SU-DHL-6 (cell line): Measurements from ENCODE around the gene NANS.
A peak's percentile ranks its signal among the peaks of the same experiment; 100 is the strongest.

ENCODE experiments used
- H2AFZ ChIP-seq: fragments of 200-600 bp; sonication (generic); 2 replicates; pipeline ENCODE4 v1.6.1; 2014; ENCODE audit warnings: low read depth, mild to moderate bottlenecking, moderate library complexity, mixed read lengths, antibody characterized with exemption, low read length; ENCODE audit not compliant: severe bottlenecking
- H3F3A ChIP-seq: fragments of 200-600 bp; shearing (Covaris generic); 2 replicates; pipeline ENCODE4 v1.6.0; 2016; ENCODE audit warnings: antibody characterized with exemption, mild to moderate bottlenecking; ENCODE audit not compliant: insufficient read depth
- H3K27ac ChIP-seq: fragments of 200-600 bp; sonication (generic); 2 replicates; pipeline ENCODE4 v1.5.1; 2016; ENCODE audit warnings: low read depth, mild to moderate bottlenecking, low read length, moderate library complexity, mixed read lengths
- H3K27me3 ChIP-seq: fragments of 200-600 bp; sonication (generic), shearing (Covaris generic); 2 replicates; pipeline ENCODE4 v1.6.0; 2014; ENCODE audit warnings: mild to moderate bottlenecking, low read length
- H3K36me3 ChIP-seq: fragments of 200-600 bp; sonication (generic); 2 replicates; pipeline ENCODE4 v1.6.1; 2014; ENCODE audit warnings: mild to moderate bottlenecking, low read length, mixed read lengths
- H3K4me2 ChIP-seq: fragments of 300-600, 200-600 bp; shearing (Covaris generic), sonication (generic); 2 replicates; pipeline ENCODE4 v1.6.0; 2014; ENCODE audit warnings: low read length, low read depth, mild to moderate bottlenecking; ENCODE audit not compliant: poor library complexity, severe bottlenecking
- H3K4me3 ChIP-seq: fragments of 200-600 bp; sonication (generic); 2 replicates; pipeline ENCODE4 v1.5.1; 2014; ENCODE audit warnings: antibody characterized with exemption, low read length, mild to moderate bottlenecking, mixed read lengths; ENCODE audit not compliant: insufficient read depth, poor library complexity, severe bottlenecking
- H3K79me2 ChIP-seq: fragments of 200-600 bp; sonication (generic); 2 replicates; pipeline ENCODE4 v1.6.1; 2014; ENCODE audit warnings: mild to moderate bottlenecking, low read length, moderate library complexity; ENCODE audit not compliant: insufficient read depth
- H3K9ac ChIP-seq: fragments of 200-600 bp; sonication (generic); 2 replicates; pipeline ENCODE4 v1.7.0; 2014; ENCODE audit warnings: mild to moderate bottlenecking, low read length
- H3K9me2 ChIP-seq: fragments of 200-600 bp; sonication (generic); replicated peaks from 2 replicates; pipeline ENCODE4 v1.6.1; 2014; ENCODE audit warnings: low read length; ENCODE audit not compliant: insufficient read depth
- H3K9me3 ChIP-seq: fragments of 200-600 bp; sonication (generic); 2 replicates; pipeline ENCODE4 v1.6.1; 2014; ENCODE audit warnings: low read length, mixed read lengths; ENCODE audit not compliant: insufficient read depth
- H4K20me1 ChIP-seq: fragments of 200-600 bp; sonication (generic); 2 replicates; pipeline ENCODE4 v1.6.1; 2014; ENCODE audit warnings: low read depth, mild to moderate bottlenecking, antibody characterized with exemption, low read length, moderate library complexity, mixed read lengths
- EZH2phosphoT487 ChIP-seq: fragments of 200-600 bp; sonication (generic), shearing (Covaris generic); conservative IDR thresholded peaks from 2 replicates; pipeline ENCODE4 v1.6.1; 2018; ENCODE audit warnings: mild to moderate bottlenecking, antibody characterized with exemption, low read length, moderate library complexity, mixed read lengths
- TF ChIP-seq, protein P1 (sequence below): fragments of 200-600 bp; sonication (generic); IDR thresholded peaks from one replicate; pipeline ENCODE4 v1.5.1; 2017; ENCODE audit warnings: antibody characterized with exemption, mild to moderate bottlenecking, low read length, moderate library complexity; ENCODE audit not compliant: insufficient read depth, poor library complexity, severe bottlenecking

The NANS gene

GRCh38 chr9:98046180-98046543 lies 10.4 kb upstream of the NANS start:
- Histone ChIP-seq H3K9ac (peak overlapping the region; percentile 69), H3F3A (0 out of 2 replicates have a peak, but pooled peaks cover 11% of the 10 kb centered on the region), H3K4me3 (peak overlapping the region; percentile 77), H3K27me3 (no peaks in the 10 kb centered on the region), H3K9me2 (no peaks in the 10 kb centered on the region), H3K79me2 (peaks cover 37% of the 10 kb centered on the region), H2AFZ (peak overlapping the region; percentile 78), H3K4me2 (peak overlapping the region; percentile 83), H3K36me3 (peaks cover 12% of the 10 kb centered on the region), H4K20me1 (no peaks in the 10 kb centered on the region), H3K9me3 (no peaks in the 10 kb centered on the region), H3K27ac (peak overlapping the region; percentile 56)
- TF ChIP-seq, protein P1, sequence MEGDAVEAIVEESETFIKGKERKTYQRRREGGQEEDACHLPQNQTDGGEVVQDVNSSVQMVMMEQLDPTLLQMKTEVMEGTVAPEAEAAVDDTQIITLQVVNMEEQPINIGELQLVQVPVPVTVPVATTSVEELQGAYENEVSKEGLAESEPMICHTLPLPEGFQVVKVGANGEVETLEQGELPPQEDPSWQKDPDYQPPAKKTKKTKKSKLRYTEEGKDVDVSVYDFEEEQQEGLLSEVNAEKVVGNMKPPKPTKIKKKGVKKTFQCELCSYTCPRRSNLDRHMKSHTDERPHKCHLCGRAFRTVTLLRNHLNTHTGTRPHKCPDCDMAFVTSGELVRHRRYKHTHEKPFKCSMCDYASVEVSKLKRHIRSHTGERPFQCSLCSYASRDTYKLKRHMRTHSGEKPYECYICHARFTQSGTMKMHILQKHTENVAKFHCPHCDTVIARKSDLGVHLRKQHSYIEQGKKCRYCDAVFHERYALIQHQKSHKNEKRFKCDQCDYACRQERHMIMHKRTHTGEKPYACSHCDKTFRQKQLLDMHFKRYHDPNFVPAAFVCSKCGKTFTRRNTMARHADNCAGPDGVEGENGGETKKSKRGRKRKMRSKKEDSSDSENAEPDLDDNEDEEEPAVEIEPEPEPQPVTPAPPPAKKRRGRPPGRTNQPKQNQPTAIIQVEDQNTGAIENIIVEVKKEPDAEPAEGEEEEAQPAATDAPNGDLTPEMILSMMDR: no peak
- TF ChIP-seq EZH2phosphoT487: no peak

DNA sequence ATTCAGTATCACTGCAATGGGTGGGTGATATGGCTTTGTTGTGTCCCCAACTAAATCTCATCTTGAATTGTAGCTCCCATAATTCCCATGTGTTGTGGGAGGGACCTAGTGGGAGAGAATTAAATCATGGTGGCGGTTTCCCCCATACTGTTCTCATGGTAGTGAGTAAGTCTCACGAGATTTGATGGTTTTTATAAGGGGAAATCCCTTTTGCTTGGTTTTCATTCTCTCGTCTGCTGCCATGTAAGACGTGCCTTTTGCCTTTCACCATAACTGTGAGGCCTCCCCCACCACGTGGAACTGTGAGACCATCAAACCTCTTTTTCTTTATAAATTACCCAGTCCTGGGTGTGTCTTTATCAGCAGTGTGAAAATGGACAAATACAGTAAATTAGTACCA lies 9.5 kb upstream of the NANS start:
- Histone ChIP-seq H3K9ac (peak overlapping the region; percentile 15; the same call in 1 of the 2 replicates), H3K9me2 (no peaks in the 10 kb centered on the region), H3K4me3 (peak overlapping the region; percentile 77), H2AFZ (no peak overlapping the region), H3K79me2 (peaks cover 37% of the 10 kb centered on the region), H3K27me3 (no peaks in the 10 kb centered on the region), H3K27ac (no peak overlapping the region), H3K36me3 (peaks cover 12% of the 10 kb centered on the region), H3K9me3 (no peaks in the 10 kb centered on the region), H3F3A (0 out of 2 replicates have a peak, but pooled peaks cover 11% of the 10 kb centered on the region), H3K4me2 (peak overlapping the region; percentile 83), H4K20me1 (no peaks in the 10 kb centered on the region)
- TF ChIP-seq EZH2phosphoT487: no peak
- TF ChIP-seq, protein P1: no peak

DNA sequence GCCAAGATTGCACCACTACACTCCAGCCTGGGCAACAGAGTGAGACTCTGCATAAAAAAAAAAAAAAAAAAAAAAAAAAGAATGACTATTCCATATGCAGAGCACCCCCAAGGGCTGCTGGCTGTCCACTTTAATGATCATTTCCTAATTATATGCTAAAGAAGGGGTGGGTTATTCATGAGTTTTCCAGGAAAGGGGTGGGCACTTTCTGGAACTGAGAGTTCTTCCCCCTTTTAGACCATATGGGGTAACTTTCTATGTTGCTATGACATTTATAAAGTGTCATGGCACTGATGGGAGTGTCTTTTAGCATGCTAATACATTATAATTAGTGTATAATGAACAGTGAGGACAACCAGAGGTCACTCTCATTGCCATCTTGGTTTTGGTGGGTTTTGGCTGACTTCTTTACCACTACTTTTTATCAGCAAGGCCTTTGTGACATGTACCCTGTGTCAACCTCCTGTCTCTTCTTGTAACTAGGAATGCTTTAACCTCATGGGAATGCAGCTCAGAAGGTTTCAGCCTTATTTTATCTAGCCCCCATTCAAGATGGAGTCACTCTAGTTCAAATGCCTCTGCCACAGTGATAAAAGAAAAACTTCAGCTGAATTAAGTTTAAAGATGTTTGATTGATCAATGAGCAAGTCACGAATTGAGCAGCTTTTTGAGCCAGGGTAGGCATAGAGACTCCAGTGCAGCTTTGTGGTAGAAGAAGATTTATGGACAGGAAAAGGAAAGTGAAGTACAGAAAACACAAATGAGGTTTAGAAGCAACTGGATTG lies 7.1 kb upstream of the NANS start:
- peaks cover 12% of the 10 kb centered on the region for H3K36me3 ChIP-seq
- no peak for TF ChIP-seq EZH2phosphoT487
- no peaks in the 10 kb centered on the region for H3K27me3 ChIP-seq
- H2AFZ ChIP-seq: no peak overlapping the region
- peaks cover 37% of the 10 kb centered on the region for H3K79me2 ChIP-seq
- H3K27ac ChIP-seq: no peak overlapping the region
- H3K4me2 ChIP-seq: no peak overlapping the region
- no peak overlapping the region for H3K9ac ChIP-seq
- no peaks in the 10 kb centered on the region for H4K20me1 ChIP-seq
- H3K4me3 ChIP-seq: no peak overlapping the region
- H3K9me3 ChIP-seq: no peaks in the 10 kb centered on the region
- H3F3A ChIP-seq: 0 out of 2 replicates have a peak, but pooled peaks cover 11% of the 10 kb centered on the region
- H3K9me2 ChIP-seq: no peaks in the 10 kb centered on the region

- Histone ChIP-seq H3K9ac (no peak overlapping the region), H4K20me1 (no peaks in the 10 kb centered on the region), H3K9me2 (no peaks in the 10 kb centered on the region), H2AFZ (no peak overlapping the region), H3K4me3 (no peak overlapping the region), H3K36me3 (peaks cover 12% of the 10 kb centered on the region), H3K79me2 (peaks cover 37% of the 10 kb centered on the region), H3K4me2 (no peak overlapping the region), H3K27ac (no peak overlapping the region), H3K27me3 (no peaks in the 10 kb centered on the region), H3F3A (0 out of 2 replicates have a peak, but pooled peaks cover 11% of the 10 kb centered on the region), H3K9me3 (no peaks in the 10 kb centered on the region)
- TF ChIP-seq EZH2phosphoT487: no peak
- TF ChIP-seq, protein P1: no peak
These were observed 6.2 kb upstream of the NANS start for GRCh38 chr9:98050351-98050750.
